Ascending aorta (tissue), 2 donors: Measurements from ENCODE around the gene CBARP. TPM values are rescaled to one million over a fixed set of nuclear protein-coding genes. Genes with fewer than 3 reads are reported as not detected.

Experiments used
- DNase-seq, 2 donors: peaks; one replicate each; pipeline ENCODE4 v3.0.0-alpha.2; 2019; ENCODE audit warnings: low spot score in 2 of 2
- H3K27ac ChIP-seq, 2 donors: fragments of 200-600 bp; sonication (generic); one replicate each; pipeline ENCODE4 v1.5.1; 2016 to 2017; ENCODE audit warnings: mild to moderate bottlenecking in 1 of 2
- H3K27me3 ChIP-seq: fragments of 200-600 bp; sonication (generic); one replicate; pipeline ENCODE4 v1.5.1; 2017
- H3K36me3 ChIP-seq, 2 donors: fragments of 200-600 bp; sonication (generic); one replicate each; pipeline ENCODE4 v1.5.1; 2016
- H3K4me1 ChIP-seq, 2 donors: fragments of 200-600 bp; sonication (generic); one replicate each; pipeline ENCODE4 v1.5.1; 2016 to 2017; ENCODE audit warnings: mild to moderate bottlenecking in 1 of 2
- H3K4me3 ChIP-seq, 2 donors: fragments of 200-600 bp; sonication (generic); one replicate each; pipeline ENCODE4 v1.5.1; 2016 to 2017; ENCODE audit warnings: mild to moderate bottlenecking in 1 of 2
- H3K9me3 ChIP-seq, 2 donors: fragments of 200-600 bp; sonication (generic); one replicate each; pipeline ENCODE4 v1.5.1; 2016
- CTCF ChIP-seq, 3 experiments: fragments of 200-600 bp in 2 of 3; fragments of 450-650 bp in 1 of 3; sonication (generic) in 2 of 3; IDR thresholded peaks; one replicate each; pipeline ENCODE4 v1.5.1; 2016 to 2019; ENCODE audit warnings: antibody characterized with exemption in 3 of 3, mild to moderate bottlenecking in 1 of 3, moderate library complexity in 1 of 3
- intact Hi-C: fragments of 100-400 bp; cut with DNase I; formaldehyde crosslinking; loops from one replicate; pipeline ENCODE4 v1.15.1; 2023
- total RNA-seq: library from RNA; depleted of rRNA; stranded (reverse); fragments of >200 nt; gene quantifications from one replicate; pipeline ENCODE4 v1.1.0, GENCODE V29; 2016

The CBARP gene
- total RNA-seq, 1 donor from 2014 or later = 1.9 TPM

GRCh38 chr19:1216756-1217155, 21.0 kb downstream of the CBARP start:
- intact Hi-C loops = loop anchor here (10.0 kb wide), 1 partner anchor 292 kb away; the partner anchor contains the start of gene ARID3A
- peaks cover 18 to 19% of the 10 kb centered on the region in 2 donors for H3K36me3 ChIP-seq
- no peaks in the 10 kb centered on the region for H3K27me3 ChIP-seq
- no peak for DNase-seq
- H3K4me1 ChIP-seq = peaks cover 28 to 65% of the 10 kb centered on the region in 2 donors
- TF ChIP-seq CTCF (IDR thresholded peaks at IDR 0.05) = no peak
- H3K4me3 ChIP-seq = no peak overlapping the region
- H3K9me3 ChIP-seq = no peaks in the 10 kb centered on the region
- H3K27ac ChIP-seq = peak overlapping the region; percentile 92 to 98

- Histone ChIP-seq H3K9me3 (no peaks in the 10 kb centered on the region), H3K27ac (peak overlapping the region; percentile 92 to 98), H3K4me3 (peak overlapping the region; percentile 38 to 49), H3K36me3 (peaks cover 3 to 13% of the 10 kb centered on the region in 2 donors), H3K4me1 (peaks cover 23 to 60% of the 10 kb centered on the region in 2 donors), H3K27me3 (no peaks in the 10 kb centered on the region)
- intact Hi-C loops = loop anchor here (10.0 kb wide), 1 partner anchor 290 kb away; the partner anchor contains the start of gene ARID3A
- TF ChIP-seq CTCF (IDR thresholded peaks at IDR 0.05) = peak in 1 of 3 experiments; percentile 4
- peak; percentile 41 to 92 for DNase-seq
These were observed 22.7 kb downstream of the CBARP start for GRCh38 chr19:1214862-1215731.

- TF ChIP-seq CTCF (IDR thresholded peaks at IDR 0.05) = no peak
- H3K36me3 ChIP-seq = peaks cover 0 to 10% of the 10 kb centered on the region in 2 donors
- H3K9me3 ChIP-seq = no peaks in the 10 kb centered on the region
- no peaks in the 10 kb centered on the region for H3K27me3 ChIP-seq
- intact Hi-C loops = loop anchor here (10.0 kb wide), 1 partner anchor 290 kb away; the partner anchor contains the start of gene ARID3A
- H3K4me3 ChIP-seq = peak overlapping the region; percentile 38 to 49
- DNase-seq = no peak
- peak overlapping the region; percentile 92 to 98 for H3K27ac ChIP-seq
- peaks cover 23 to 66% of the 10 kb centered on the region in 2 donors for H3K4me1 ChIP-seq
These were observed 23.4 kb downstream of the CBARP start for GRCh38 chr19:1214299-1214861.

GRCh38 chr19:1213391-1214286, 24.2 kb downstream of the CBARP start:
- Histone ChIP-seq H3K36me3 (peaks cover 0 to 10% of the 10 kb centered on the region in 2 donors), H3K9me3 (no peaks in the 10 kb centered on the region), H3K27me3 (no peaks in the 10 kb centered on the region), H3K4me3 (peak overlapping the region; percentile 38 to 49), H3K4me1 (peaks cover 29 to 73% of the 10 kb centered on the region in 2 donors), H3K27ac (peak overlapping the region; percentile 92 to 98)
- DNase-seq = peak; percentile 65 to 88
- intact Hi-C loops = loop anchor here (10.0 kb wide), 1 partner anchor 289 kb away; the partner anchor contains the start of gene ARID3A
- no peak for TF ChIP-seq CTCF (IDR thresholded peaks at IDR 0.05)
